HG02870 (cell line): ENCODE results near the gene GRIK1.
"Not testable (repeated sequence)": the region's sequence is repeated elsewhere in the genome, so short reads cannot be mapped to it uniquely, and the experiment has no call there.

Experiments
- ATAC-seq: cut with Tn5 transposase; IDR thresholded peaks from one replicate; pipeline ENCODE4 v1.9.1; 2021; ENCODE audit warnings: mild to moderate bottlenecking, moderate library complexity; ENCODE audit not compliant: unreplicated experiment

Gene GRIK1

GRCh38 chr21:29939924-29940275, at the start of gene GRIK1:
TSS of gene GRIK1 (minus strand) at chr21:29939996.
- ATAC-seq = no peak

- ATAC-seq = no peak
Measured at GRCh38 chr21:29987762-29988161, 48.0 kb upstream of the GRIK1 start.

- ATAC-seq = no peak
Measured at GRCh38 chr21:29985866-29986265, 46.1 kb upstream of the GRIK1 start.

GRCh38 chr21:29979043-29979442, 39.2 kb upstream of the GRIK1 start:
- ATAC-seq = no peak

GRCh38 chr21:29975776-29976175, 36.0 kb upstream of the GRIK1 start:
- ATAC-seq = no peak

GRCh38 chr21:29973258-29973657, 33.5 kb upstream of the GRIK1 start:
- no peak for ATAC-seq

GRCh38 chr21:29961291-29962027, 21.7 kb upstream of the GRIK1 start:
- ATAC-seq = no peak

- no peak for ATAC-seq
Measured at GRCh38 chr21:29958551-29958950, 18.8 kb upstream of the GRIK1 start.

GRCh38 chr21:29958035-29958434, 18.2 kb upstream of the GRIK1 start:
- ATAC-seq = not testable (repeated sequence)

GRCh38 chr21:29953690-29954089, 13.9 kb upstream of the GRIK1 start:
- ATAC-seq = no peak

GRCh38 chr21:29953072-29953471, 13.3 kb upstream of the GRIK1 start:
- no peak for ATAC-seq

GRCh38 chr21:29951911-29952310, 12.1 kb upstream of the GRIK1 start:
- ATAC-seq = no peak

- ATAC-seq = no peak
Measured at GRCh38 chr21:29949991-29950390, 10.2 kb upstream of the GRIK1 start.

GRCh38 chr21:29947119-29947518, 7.3 kb upstream of the GRIK1 start:
- ATAC-seq = no peak

- ATAC-seq = no peak
Measured at GRCh38 chr21:29943885-29944284, 4.1 kb upstream of the GRIK1 start.

- ATAC-seq = no peak
Measured at GRCh38 chr21:29942034-29942433, 2.2 kb upstream of the GRIK1 start.

GRCh38 chr21:29940991-29941390, 1.2 kb upstream of the GRIK1 start:
- ATAC-seq = no peak

- ATAC-seq = no peak
Measured at GRCh38 chr21:29940361-29940760, 565 bp upstream of the GRIK1 start.

GRCh38 chr21:29939104-29939923, 482 bp downstream of the GRIK1 start:
- ATAC-seq = no peak

GRCh38 chr21:29938776-29939103, 1.1 kb downstream of the GRIK1 start:
- no peak for ATAC-seq

GRCh38 chr21:29933088-29933487, 6.7 kb downstream of the GRIK1 start:
- no peak for ATAC-seq

GRCh38 chr21:29928537-29928936, 11.3 kb downstream of the GRIK1 start:
- no peak for ATAC-seq
